Stimulated activated CD4-positive, alpha-beta T cell treated with anti-CD3 and anti-CD28 coated beads, Interleukin-12 subunit alpha, Interleukin-12 subunit beta, amount 100 ng/mL, for 24 hours (primary cell): Measurements from ENCODE around the gene SYT7.
A peak's percentile ranks its signal among the peaks of the same experiment; 100 is the strongest.

Source experiments
- DNase-seq, 2 experiments: peaks; one replicate each; pipeline ENCODE4 v3.0.0-alpha.2; 2020; ENCODE audit warnings: low read depth in 2 of 2

The SYT7 gene

DNA sequence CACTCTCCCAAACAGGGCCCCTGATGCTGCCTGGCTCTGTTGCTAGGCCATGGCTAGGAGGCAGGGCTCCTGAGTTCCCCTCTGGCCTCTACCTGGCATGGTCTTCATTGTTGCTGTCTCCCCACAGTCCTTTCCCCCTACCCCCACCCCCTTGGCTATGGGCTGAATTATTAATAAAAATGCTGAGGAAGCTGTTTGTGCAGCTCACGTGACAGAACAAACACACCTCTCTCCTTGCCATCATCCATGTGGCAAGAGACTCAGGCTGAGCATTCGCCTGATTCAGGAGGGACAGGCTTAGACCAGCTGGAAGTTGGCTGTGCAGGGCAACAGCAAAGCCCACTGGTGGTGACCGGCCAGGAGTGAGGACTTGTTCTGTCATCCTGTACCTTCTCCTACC is 4.2 kb upstream of the SYT7 start:
- DNase-seq = no peak

DNA sequence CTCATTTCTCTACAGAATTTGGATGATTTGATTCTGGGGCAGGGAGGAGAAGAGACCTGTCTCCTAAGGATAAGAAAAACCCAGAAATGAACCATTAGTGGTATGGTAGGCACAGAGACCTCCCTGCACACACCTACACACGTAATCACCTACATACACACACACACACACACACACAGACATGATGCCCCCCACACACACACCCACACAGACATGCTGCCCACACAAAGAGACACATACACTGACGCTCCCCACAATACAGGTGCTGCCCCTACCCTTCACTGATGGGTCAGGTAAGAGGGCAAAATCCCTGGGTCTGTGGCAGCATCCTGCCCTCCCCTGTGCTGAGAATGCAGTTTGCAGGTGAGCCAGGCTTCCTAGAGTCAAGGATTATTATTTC is 1.1 kb upstream of the SYT7 start:
- no peak for DNase-seq

DNA sequence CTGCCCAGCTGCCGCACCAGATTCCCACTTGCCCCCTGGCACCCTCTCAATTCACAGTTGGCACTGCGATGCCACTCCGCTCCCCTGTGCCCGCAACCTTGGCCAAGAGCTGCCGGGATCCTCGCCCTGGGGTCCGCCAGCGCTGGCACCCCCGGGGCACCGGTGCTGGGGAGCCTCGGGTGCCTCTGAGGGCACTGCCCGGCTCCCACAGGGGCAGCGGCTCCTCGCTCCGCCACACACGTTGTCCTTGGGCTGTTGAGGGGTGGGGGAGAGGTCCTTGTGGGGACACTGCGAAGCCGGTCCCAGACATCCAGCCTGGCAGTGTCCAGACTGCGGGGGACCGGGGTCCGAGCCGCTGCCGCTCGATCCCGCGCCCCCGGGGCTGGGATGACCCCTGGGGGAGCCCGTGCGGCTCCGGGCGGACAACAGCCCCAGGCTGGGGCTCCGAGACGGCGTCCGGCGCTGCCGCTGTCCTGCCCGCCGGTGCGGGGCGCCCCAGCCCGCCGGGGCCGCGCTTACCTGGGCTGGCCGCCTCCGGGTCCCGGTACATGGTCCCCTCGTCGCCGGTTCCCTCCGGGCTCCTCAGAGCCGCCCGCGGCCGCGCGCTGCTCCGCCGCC is 496 bp downstream of the SYT7 start:
- DNase-seq = no peak

DNA sequence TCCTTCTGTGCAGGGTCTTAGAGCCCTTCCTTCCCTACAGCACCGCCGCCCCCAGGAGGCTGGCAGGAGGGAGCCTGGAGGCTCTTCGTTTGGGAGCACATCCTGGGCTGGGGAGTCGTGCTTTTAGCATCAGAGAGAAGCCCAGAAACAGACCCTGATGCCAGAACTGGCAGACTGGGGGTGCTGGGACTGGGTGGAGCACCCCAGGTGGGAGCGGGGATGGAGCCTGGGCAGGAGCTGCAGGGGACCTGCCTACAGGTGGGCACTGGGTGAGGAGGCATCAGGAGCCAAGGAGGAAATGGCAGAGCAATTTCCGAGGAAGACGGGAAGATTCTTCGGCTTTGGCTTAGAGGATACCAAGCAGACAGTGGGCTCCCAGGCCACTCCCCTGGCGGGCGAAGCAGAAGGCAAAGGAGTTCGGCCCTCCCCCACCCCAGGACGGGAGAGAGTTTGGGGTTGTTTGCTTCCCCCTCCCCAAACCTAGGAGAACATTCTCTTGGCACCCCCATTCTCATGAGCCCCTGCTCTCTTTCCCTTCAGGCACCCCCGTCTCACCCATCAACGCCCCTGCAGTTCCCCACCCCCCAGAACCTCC is 1.1 kb downstream of the SYT7 start:
- no peak for DNase-seq

GRCh38 chr11:61578819-61579675 is 1.8 kb downstream of the SYT7 start:
- DNase-seq = no peak

DNA sequence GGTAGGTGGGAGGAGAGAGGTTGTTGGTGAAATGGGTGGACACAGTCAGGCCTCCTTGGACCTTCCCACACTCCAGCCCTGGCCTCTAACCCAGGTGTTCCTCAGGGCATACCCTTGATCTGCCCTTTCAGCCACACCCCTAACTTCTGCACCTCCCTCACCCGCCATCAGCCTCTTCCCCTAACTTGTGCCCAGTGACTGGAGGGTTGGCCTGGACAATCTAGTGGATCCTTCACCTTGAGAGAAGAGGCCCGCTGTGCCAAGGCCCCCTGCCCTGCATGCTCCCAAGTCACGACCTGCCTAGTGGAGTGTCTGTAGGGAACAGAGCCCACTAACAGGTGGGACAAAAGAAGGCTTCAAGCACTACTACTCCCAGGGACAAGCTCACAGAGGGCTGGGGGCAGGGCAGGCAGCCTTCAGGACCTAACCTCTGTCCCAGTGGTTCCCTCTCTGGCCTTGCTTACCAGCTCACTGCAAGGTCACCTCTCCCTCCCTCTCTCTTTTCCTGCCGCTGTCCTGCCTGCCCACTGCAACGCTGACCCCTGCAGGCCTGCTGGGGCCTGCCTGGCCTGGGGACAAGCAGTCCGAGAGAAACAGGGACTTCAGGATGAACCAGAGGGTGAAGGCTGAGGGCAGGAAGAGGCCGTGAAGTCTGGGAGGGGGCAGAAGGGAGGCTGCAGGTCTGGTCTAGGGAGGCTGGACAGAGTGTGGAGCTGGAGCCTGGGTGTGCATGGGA is 3.3 kb downstream of the SYT7 start:
- no peak for DNase-seq

- no peak for DNase-seq
Observed at GRCh38 chr11:61575886-61576861, 4.7 kb downstream of the SYT7 start.

DNA sequence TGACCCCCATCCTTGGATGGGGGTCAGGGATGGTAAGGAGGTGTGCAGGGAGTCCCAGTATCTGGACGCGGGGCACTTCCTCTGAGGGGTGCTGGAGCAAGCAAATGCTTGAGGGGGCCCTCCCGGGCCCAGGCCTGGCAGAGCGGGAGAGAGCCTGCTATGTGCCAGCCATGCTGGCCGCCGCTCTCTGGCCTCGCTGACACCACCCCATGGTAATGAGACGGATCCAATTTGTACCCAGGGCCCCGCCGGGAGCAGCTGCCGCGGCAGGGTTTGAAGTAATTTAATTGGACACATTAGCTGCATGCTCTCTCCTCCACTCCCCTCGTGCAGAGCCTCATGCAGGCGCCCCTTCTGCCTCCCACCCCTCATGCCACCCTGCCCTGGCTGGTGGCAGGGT is 6.3 kb downstream of the SYT7 start:
- no peak for DNase-seq

GRCh38 chr11:61572913-61573312 is 8.0 kb downstream of the SYT7 start:
- DNase-seq = no peak

- no peak for DNase-seq
Observed at GRCh38 chr11:61571869-61572268, 9.0 kb downstream of the SYT7 start.

DNA sequence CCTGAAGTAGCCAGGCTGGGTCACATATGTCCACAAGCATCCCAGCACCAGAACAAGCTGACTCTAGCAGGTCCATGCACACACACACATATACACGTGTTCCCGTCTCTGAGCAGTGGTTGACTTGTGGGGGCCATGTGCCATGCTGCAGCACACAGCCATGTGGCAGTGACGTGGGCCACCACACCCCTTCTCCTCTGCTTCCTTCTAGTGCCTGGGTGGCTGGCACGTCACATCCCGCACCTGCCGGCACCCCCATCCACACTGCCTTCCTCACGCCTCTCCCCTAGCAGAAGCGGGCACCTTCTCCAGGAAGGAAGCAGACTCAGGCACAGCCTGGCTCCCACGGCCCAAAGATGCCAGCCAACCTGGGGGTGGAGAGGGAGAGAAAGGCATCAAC is 9.5 kb downstream of the SYT7 start:
- no peak for DNase-seq

DNA sequence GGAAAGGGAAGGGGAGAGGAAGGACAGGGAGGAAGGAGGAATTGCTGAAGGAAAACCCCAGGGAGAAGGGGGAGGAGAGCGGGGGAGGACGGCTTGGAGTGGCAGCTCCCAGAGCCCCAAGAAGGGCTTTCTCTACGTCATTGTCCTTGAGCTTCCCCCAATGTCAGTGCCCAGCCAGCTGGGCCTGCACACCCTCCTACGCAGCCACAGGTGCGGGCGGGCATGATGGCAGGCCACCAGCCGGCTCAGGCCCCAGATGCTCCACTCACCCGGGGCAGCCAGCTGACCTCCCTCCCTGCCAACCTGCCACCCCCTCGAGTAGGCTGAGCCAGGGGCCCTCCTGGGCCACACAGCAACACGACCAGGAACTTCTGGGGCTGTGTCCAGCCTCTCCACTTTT is 11.2 kb downstream of the SYT7 start:
- no peak for DNase-seq

- no peak for DNase-seq
Observed at GRCh38 chr11:61569018-61569417, 11.9 kb downstream of the SYT7 start.

GRCh38 chr11:61567286-61568061 is 13.4 kb downstream of the SYT7 start:
- DNase-seq = peak; percentile 53 to 74

- DNase-seq = no peak
Observed at GRCh38 chr11:61564936-61565696, 15.8 kb downstream of the SYT7 start.

DNA sequence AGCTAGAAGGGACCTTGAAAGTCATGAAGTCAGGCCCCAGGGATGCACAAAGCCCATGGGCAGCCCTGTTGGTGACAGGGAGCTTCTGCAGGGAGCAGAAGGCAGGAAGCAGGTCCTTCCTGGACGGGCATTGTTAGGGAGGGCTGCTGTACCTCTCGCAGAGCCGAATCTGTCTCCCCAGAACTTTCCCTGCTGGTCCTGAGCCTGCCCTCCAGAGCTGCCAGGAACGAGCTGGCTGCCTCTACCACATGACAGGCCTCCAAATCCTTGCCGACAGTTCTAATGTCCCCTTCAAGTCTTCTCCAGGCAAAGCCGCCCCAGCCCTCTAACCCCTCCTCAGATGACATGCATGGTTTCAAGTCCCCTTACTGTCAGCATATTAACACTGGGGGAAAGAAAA is 20.1 kb downstream of the SYT7 start:
- DNase-seq = no peak

DNA sequence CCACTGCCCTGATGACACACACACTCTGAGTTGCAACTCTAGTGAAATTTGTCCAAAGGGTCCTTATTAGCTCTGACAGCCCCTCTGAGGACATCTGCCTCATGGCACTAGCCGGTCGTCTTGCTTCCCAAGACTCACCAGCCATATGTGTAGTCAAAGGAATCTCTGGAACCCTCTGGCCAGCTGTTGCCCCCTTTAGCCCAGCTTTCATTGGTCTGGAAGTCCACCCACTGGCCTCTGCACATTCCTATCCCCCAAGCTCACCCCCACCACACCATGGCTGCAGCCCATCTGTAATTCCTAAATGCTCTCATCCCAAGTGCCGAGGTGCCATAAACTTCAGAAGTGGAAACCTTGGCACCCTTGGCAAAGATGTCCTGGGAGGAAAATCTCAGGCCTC is 24.3 kb downstream of the SYT7 start:
- DNase-seq = no peak

DNA sequence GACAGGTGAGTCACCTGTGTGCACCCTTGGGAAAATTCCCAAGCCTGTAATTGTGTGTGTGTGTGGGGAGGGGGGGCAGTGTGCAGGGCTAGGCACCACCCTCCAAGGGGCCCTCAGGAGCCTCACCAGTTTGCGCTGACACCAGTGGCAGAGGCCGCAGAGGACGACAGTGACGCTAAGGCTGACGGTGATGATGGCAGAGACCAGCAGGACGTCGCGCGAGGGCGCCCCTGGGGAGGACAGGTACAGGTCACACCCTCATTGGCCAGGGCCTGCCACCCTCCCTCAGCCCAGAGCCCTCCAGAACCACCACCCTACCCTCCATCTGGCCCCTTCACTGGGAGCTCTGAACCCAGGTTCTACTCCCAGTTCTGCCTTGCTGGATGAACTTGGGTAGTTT is 24.9 kb downstream of the SYT7 start:
- DNase-seq = no peak

- DNase-seq = no peak
Observed at GRCh38 chr11:61555051-61555969, 25.6 kb downstream of the SYT7 start.
